GM19099 (cell line): ENCODE data around the gene GLIS1.

Experiments used
- POLR2A ChIP-seq: IDR thresholded peaks from 3 replicates; pipeline ENCODE4 v1.6.1; 2011; ENCODE audit warnings: low read depth; ENCODE audit not compliant: insufficient read length; ENCODE audit errors: extremely low read depth

Gene GLIS1

GRCh38 chr1:53712276-53712675 lies 26.7 kb downstream of the GLIS1 start:
- no peak for TF ChIP-seq POLR2A

- no peak for TF ChIP-seq POLR2A
These were observed 28.4 kb downstream of the GLIS1 start for GRCh38 chr1:53710584-53710983.

GRCh38 chr1:53708687-53709086 lies 30.3 kb downstream of the GLIS1 start:
- TF ChIP-seq POLR2A = no peak

GRCh38 chr1:53706356-53706755 lies 32.6 kb downstream of the GLIS1 start:
- no peak for TF ChIP-seq POLR2A

DNA sequence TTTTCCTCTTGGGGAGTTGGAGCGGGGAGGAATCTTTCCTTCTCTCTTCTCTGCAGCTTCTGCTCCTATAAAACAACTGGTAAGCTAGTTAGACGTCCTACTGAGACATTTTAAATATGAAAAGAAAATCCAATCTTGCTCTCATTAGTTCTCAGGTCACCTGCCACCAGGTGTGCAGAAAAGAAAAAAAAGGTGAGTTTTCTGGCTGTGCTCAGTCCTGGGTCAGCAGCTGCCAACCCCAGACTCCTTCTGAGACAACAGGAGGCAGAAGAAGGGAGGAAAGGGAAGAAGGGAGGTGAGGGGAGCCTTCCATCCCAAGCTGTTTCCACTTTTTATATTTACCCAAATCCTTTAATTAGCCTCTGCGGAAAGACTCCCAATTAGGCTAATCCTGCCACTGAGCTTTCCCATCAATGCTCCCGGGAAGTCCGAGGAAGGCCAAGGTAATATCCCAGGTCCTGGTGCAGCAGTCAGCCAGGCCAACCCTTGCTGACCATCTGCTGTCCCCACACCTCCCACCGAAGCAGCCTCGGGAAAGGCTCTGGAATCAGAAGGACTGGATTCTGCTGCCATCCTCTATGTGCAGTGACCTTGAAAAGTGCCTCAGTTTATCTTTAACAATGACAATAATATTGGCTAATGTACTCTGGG lies 33.4 kb downstream of the GLIS1 start:
- no peak for TF ChIP-seq POLR2A

DNA sequence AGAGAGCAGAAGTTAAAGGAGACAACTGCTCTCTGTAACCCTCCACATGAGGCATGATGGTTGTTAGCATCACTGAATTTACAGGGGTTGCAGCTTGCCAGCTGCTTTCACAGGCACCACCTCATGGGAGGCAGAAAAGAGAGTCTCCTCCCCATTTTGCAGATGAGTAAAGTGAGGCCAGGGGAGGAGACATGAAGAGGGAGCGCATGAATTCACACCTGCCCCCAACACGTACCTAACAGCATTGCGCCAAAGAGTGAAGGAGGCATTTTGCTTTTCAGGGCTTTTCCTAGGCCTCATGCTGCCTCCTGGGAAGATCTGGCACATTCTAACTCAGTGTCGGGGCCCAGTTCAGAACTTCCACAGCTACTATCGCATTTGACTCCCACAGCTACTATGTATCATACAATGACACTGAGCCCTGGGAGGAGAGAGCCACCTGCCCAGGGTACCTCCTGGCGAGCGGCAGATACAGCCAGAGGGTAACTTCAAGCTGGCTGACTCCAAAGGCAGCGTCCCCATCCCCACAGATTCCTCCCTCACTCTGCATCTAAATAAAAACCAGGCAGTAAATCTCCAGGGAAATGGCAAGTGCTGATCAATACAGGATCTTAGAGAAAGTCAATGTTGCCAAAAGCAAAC lies 34.0 kb downstream of the GLIS1 start:
- no peak for TF ChIP-seq POLR2A

DNA sequence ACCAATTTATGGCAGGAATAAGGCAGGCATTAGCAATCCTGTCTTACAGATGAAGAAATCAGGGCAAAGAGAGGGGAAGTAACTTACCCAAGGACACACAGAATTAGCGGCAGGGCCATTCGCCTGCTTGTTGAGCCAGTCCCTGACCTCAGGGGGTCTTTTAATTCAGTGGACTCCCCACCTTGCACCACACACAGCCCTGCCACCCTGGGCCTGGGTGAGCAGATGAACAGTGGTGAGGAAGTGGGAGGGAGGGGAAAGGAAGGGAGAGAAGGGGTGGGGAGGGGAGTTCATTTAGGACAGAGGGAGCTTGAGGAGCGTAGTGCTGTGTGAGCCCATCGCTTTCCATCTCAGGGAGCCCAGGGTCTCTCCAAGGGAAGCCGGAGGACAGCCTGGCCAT lies 34.7 kb downstream of the GLIS1 start:
- TF ChIP-seq POLR2A = no peak

- no peak for TF ChIP-seq POLR2A
These were observed 35.8 kb downstream of the GLIS1 start for GRCh38 chr1:53703174-53703573.

- no peak for TF ChIP-seq POLR2A
These were observed 36.6 kb downstream of the GLIS1 start for GRCh38 chr1:53702341-53702740.

DNA sequence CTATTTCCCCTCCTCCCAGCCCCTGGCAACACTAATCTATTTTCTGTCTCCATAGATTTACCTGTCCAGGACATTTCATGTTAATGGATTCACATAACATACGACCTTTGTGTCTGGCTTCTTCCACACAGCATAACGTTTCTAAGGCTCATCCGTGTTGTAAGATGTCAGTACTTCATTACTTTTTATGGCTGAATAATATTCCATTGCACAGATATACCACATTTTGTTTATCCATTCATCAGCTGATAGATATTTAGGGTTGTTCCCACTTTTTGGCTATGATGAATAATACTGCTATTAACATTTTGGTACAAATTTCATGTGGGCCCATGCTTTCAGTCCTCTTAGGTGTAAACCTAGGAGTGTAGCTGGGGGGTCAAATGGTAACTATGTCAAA lies 38.2 kb downstream of the GLIS1 start:
- no peak for TF ChIP-seq POLR2A

GRCh38 chr1:53699981-53700380 lies 39.0 kb downstream of the GLIS1 start:
- TF ChIP-seq POLR2A = no peak

DNA sequence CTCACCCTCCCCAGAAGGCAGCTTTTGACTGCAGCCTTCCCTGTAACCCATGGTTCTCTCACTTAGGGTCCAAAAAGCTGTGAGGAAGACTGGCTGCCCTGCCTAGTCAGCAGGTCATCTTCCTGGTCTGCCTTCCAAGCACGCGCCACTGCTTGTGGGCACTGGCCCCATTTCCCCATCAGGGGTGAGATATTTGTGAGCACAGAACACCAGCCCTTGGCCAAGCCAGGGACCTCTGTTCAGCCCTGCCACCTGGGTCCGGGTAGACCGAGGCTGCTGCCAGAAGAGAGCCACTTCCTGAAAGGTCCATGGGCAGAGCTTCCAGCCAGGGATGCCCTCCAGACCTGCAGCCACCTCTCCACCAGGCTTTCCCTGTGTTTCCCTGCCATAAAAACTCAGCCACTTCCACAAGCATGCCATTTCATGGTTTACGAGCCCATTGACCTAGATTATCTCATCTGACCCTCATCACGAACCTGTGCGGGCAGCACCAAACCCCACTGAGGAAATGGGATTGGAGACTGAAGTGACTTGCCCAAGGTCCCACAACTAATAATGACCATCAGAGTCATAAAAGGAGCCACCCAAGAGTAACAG lies 40.5 kb downstream of the GLIS1 start:
- no peak for TF ChIP-seq POLR2A

- no peak for TF ChIP-seq POLR2A
These were observed 41.1 kb downstream of the GLIS1 start for GRCh38 chr1:53697721-53698383.

- no peak for TF ChIP-seq POLR2A
These were observed 42.0 kb downstream of the GLIS1 start for GRCh38 chr1:53696990-53697389.

DNA sequence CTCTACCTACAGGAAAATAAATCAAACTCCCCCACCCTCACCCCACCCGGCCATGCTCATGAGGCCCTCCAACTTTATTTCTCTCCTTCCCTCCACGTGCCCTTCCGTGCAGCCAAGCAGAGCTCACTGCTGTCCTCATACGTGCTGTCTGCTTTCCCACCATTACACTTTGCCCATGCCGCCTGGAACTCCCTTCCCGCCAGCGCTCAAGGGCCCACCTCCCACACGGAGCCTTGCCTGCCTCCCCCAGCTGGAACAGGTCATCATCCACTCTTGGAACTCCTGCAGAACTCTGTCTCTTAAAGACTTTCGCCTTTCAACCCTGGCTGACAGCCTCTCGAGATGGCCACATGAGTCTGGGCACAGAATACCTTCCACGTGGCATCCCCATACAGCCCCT lies 42.4 kb downstream of the GLIS1 start:
- TF ChIP-seq POLR2A = no peak

DNA sequence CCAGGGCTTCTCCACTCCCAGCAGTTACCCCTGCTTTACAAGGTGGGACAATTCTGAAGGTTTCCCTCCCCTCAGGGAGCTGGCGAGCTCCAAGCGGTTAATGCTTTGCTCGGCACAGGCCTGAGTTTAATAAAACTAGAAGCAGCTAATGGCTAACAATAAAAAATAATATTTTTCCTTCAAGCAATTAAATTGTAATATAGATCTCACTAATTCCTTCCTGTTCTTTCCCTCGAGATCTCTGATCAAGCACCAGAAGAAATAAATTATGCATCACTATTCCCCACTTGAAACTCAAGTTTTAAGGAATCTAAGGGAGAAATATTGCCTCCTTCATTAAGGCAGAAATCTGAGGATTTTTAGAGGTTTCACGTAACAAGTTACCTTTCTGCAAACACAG lies 42.9 kb downstream of the GLIS1 start:
- no peak for TF ChIP-seq POLR2A

- no peak for TF ChIP-seq POLR2A
These were observed 43.8 kb downstream of the GLIS1 start for GRCh38 chr1:53695116-53695515.

DNA sequence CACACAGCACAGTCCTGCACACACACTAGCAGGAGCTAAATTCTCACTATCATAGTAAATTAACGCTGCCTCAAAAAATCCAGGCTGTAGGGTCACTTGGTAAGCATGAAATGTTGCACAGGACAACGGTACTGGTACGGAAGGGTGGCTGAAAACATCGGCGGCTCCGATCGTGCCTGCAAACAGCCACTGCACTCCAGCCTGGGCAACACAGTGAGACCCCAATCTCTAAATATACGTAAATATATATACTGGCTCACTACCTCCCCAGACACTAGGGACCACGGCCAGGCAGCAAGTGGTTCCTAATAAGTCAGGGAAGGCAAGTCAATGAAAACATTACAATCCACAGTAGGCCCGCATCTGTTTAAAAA lies 44.3 kb downstream of the GLIS1 start:
- no peak for TF ChIP-seq POLR2A
